GM10248 (cell line): ENCODE data around the gene RAB22A.
A peak's percentile ranks its signal among the peaks of the same experiment; 100 is the strongest.

Experiments
- CTCF ChIA-PET: fragments of 300-600 bp; sonication (Branson Sonifier 250); formaldehyde crosslinking; extraction: SDS; loops from one replicate; lab custom pipeline; 2021; ENCODE audit warnings: antibody characterized with exemption; lab: Yijun Ruan, JAX
- POLR2A ChIA-PET: fragments of 350-650 bp; sonication (Branson Sonifier 250); formaldehyde crosslinking; extraction: SDS; loops from one replicate; lab custom pipeline; 2020; ENCODE audit warnings: antibody characterized with exemption; lab: Yijun Ruan, JAX
- DNase-seq: peaks from one replicate; pipeline ENCODE4 v3.0.0; 2012; ENCODE audit errors: extremely low spot score
- TF ChIP-seq, protein P1 (sequence below): IDR thresholded peaks from 2 replicates; pipeline ENCODE4 v1.5.1; 2012; ENCODE audit warnings: mild to moderate bottlenecking, low read depth; ENCODE audit errors: extremely low read depth, missing control alignments, control extremely low read depth

RAB22A gene

DNA sequence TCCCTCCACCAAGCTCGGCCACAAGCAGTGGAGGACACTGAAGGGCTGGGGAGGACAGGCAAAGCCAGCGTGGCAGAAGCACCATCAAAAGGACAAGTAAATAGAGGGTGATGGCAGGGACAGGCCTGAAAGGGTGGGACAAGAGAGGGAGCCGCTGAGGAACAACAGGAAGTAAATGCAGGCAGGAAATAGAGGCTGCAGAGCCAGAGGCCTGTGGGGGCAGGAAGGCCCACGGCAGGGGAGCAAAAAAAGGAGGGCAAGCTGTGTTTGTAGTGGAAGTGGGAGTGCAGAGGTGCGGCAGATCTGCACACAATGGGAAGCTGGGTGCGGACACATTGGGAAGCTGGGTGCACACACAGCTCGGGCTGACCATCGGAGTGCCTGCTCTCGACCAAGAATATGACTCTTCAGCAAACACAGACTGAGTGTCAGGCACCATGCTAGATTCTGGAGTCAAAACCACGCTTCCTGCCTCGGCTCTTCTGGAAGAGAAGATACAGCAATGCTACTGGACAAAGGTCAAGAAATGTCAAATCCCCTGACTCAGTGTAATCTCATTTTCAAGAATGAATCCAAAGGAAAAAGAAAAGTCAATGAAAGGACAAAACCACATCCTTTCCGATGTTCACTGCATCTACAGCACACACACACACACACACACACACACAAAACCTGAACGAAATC lies 40.4 kb upstream of the RAB22A start:
- TF ChIP-seq, protein P1, sequence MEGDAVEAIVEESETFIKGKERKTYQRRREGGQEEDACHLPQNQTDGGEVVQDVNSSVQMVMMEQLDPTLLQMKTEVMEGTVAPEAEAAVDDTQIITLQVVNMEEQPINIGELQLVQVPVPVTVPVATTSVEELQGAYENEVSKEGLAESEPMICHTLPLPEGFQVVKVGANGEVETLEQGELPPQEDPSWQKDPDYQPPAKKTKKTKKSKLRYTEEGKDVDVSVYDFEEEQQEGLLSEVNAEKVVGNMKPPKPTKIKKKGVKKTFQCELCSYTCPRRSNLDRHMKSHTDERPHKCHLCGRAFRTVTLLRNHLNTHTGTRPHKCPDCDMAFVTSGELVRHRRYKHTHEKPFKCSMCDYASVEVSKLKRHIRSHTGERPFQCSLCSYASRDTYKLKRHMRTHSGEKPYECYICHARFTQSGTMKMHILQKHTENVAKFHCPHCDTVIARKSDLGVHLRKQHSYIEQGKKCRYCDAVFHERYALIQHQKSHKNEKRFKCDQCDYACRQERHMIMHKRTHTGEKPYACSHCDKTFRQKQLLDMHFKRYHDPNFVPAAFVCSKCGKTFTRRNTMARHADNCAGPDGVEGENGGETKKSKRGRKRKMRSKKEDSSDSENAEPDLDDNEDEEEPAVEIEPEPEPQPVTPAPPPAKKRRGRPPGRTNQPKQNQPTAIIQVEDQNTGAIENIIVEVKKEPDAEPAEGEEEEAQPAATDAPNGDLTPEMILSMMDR, result no peak
- ChIA-PET CTCF (interaction anchor here (1.0 kb wide), 1 partner anchor 9 kb away, joined by 5 read pairs; no protein-coding TSS in a partner anchor), POLR2A (no interaction called here)
- no peak for DNase-seq

DNA sequence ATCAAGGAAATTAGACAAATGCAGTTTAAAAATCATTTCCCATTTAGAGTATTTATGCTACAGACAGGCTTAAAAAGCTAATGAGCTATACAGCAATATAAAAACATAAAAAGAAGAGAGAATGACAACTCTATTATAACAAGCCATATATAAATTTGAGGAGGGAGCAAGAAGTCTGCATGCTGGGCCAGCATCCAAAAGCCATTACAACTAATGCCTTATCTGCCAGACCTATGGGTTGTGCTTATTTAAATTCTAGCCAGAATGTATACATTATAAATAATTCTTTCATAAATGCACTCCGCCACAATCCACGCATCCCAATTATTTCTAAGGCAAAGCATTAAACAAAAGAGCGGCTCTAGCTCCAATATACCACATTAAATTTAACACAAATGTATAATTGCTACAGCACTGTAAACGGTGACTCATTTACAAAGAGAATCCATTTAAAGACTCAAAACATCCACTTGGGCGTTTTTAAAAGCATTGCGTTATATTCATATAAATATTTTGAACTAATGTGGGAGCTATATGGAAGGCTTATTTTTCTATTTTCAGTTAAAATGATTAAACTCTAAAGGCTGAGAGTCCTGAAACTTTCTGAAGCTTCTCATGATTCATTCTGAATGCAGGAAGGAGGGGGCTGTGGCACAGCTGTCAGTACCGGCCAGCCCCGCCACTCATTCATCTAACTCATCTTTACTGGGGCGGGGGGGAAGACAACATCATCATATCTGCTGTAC lies 37.7 kb upstream of the RAB22A start:
- ChIA-PET CTCF (interaction anchor here (1.1 to 1.2 kb wide), 2 partner anchors 29 to 176 kb away, joined by 3 to 4 read pairs; no protein-coding TSS in a partner anchor), POLR2A (no interaction called here)
- DNase-seq, result peak; percentile 24
- TF ChIP-seq, protein P1, result no peak

DNA sequence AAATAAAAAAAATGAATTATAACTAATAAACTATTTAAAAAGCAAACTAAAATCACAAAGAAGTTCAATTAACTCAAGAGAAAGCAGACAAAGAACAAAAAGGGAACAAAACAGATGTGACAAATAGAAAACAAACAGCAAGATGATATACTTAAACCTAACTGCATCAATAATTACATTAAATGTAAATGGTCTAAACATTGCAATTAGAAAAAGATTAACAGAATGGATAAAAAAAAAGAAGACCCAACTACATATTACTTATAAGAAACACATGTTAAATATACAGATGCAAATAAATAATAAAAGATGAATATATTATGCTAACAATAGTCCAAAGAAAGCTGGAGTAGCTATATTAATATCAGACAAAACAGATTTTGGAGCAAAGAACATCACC lies 35.1 kb upstream of the RAB22A start:
- DNase-seq, result no peak
- POLR2A ChIA-PET, result no interaction called here
- CTCF ChIA-PET, result no interaction called here
- TF ChIP-seq, protein P1, result no peak

DNA sequence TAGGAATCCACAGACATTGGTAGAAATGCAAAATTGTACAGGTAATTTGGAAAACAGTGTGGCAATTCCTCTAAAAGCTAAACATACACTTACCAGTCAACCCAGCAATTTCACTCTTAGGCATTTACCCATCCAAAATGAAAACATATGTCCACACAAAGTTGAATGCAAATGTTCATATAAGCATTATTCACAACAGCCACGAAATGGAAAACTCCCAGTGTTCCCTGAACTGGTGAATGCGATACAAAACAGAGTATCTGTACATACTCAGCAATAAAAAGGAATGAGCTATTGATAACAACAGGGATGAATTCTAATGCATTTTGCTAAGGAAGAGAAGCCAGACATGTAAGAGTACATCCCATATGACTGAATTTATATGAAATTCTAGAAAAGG lies 32.4 kb upstream of the RAB22A start:
- POLR2A ChIA-PET, result no interaction called here
- no peak for DNase-seq
- TF ChIP-seq, protein P1, result no peak
- CTCF ChIA-PET, result interaction anchor here (1.2 kb wide), 1 partner anchor 16 kb away, joined by 3 read pairs; no protein-coding TSS in a partner anchor

DNA sequence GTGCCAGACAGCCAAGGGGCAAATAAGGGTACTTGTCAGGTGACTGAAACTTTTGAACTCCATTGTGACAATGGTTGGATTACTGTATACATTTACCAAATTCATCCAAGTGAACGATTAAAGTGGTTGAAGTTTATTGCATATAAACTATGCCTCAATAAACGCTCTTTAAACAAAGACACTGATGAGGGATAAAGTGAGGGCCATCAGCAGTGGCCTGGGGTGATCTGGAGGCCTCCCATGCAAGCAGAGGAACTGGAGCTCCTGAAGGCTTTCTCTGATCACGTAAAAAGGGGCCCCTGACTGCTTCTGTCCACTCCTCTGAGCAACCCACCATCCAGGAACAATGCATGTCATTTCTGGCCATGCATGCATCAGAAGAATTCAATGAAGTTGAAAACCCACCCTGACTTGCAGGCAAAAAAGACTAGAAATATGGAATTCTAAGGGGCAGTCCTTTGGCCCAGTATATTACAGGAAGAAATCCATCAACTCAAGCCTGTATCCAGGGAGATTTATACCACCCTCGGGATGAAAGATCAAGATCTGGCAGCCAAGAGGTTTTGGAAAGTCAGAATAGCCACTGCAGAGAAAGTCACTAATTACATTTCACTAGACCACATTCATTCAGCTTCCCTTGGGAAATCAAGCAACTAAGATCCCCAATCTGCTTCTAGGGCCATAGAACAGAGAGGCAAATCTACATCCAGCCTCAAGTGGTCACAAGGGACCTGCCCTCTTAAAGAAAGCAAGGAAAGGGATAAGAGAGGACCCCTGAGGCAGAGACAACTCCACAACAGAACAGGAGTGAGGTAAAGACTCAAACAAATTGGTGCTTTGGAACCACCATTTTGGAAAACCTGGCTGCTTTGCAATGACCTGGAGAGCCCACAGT lies 31.7 kb upstream of the RAB22A start:
- ChIA-PET CTCF (interaction anchor here (1.1 to 1.7 kb wide), 3 partner anchors 8 to 17 kb away, joined by 3 to 5 read pairs (median 5); no protein-coding TSS in a partner anchor), POLR2A (no interaction called here)
- TF ChIP-seq, protein P1, result no peak
- no peak for DNase-seq

DNA sequence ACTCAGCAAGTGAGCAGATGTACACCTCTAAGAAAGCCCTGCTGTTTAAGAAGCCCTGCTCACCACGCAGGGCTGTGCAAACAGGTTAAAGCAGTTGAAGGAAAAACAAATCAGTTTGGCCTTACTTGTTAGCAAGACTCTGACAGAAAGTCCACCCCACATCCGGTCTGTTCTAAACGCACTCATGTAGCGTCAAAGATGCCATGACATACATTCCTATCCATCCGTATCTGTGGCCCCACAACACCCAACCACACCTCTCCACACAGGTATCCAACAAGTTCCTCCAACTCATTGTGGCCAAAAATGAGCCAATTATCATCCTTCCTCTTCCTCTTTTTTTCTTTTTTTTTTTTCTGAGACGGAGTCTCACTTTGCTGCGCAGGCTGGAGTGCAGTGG lies 22.8 kb upstream of the RAB22A start:
- TF ChIP-seq, protein P1, result no peak
- DNase-seq, result peak; percentile 30
- CTCF ChIA-PET, result no interaction called here
- POLR2A ChIA-PET, result no interaction called here
